HepG2 (cell line): ENCODE measurements around the gene GRIK4. TPM values are rescaled to one million over a fixed set of nuclear protein-coding genes. Genes with fewer than 3 reads are reported as not detected.

Experiments
- ATAC-seq: fragments of 200-7000 bp; cut with Tn5 transposase; 3 replicates; pipeline ENCODE4 v1.9.1; 2020; ENCODE audit warnings: mild to moderate bottlenecking, moderate library complexity
- BruUV-seq: library from RNA; stranded (reverse); fragments of 400-500 nt; replicated peaks from 2 replicates; lab custom pipeline; 2021; lab: Mats Ljungman, UMichigan
- CTCF ChIA-PET: fragments of 300-600 bp; formaldehyde crosslinking; extraction: SDS; loops from one replicate; lab custom pipeline; 2021; ENCODE audit warnings: low total read pairs, inconsistent platforms, low intra/inter-chr PET ratio; lab: Yijun Ruan, JAX
- POLR2A ChIA-PET: fragments of 350-600 bp; sonication (Branson Sonifier 250); formaldehyde crosslinking; loops from one replicate; lab custom pipeline; 2020; ENCODE audit warnings: antibody characterized with exemption, inconsistent platforms; lab: Yijun Ruan, JAX
- DNase-seq: peaks from one replicate; pipeline ENCODE4 v3.0.0-alpha.2; 2015; ENCODE audit warnings: low spot score
- FAIRE-seq: peaks from 3 replicates; lab custom pipeline; 2011; peaks lifted over from hg19 to GRCh38; lab: Jason Lieb, UNC
- H2AFZ ChIP-seq: one replicate; pipeline ENCODE4 v1.6.1; 2011; ENCODE audit warnings: low read length, inconsistent platforms
- H3K27ac ChIP-seq: fragments of 300-600 bp; 3 replicates; pipeline ENCODE4 v1.8.0; 2011; ENCODE audit warnings: mixed run types, mild to moderate bottlenecking, mixed read lengths, low read length, inconsistent platforms; ENCODE audit not compliant: insufficient read depth; ENCODE audit errors: extremely low read length
- H3K27me3 ChIP-seq, 2 experiments: fragments of 200-600 bp in 1 of 2; 2 replicates in 1 of 2; 3 replicates in 1 of 2; pipeline versions ENCODE4 v1.6.0 to v1.8.0; 2011; ENCODE audit warnings: low read length in 2 of 2, mild to moderate bottlenecking in 2 of 2, moderate library complexity in 2 of 2, inconsistent platforms in 1 of 2; ENCODE audit not compliant: insufficient read depth in 2 of 2, control insufficient read depth in 1 of 2
- H3K36me3 ChIP-seq, 2 experiments: fragments of 200-600 bp in 1 of 2; replicated peaks in 1 of 2; 2 replicates in 1 of 2; 3 replicates in 1 of 2; pipeline versions ENCODE4 v1.5.1 to v1.8.0; 2011; ENCODE audit warnings: low read length in 2 of 2, inconsistent platforms in 1 of 2; ENCODE audit not compliant: insufficient read depth in 2 of 2, control insufficient read depth in 1 of 2
- H3K4me1 ChIP-seq: 2 replicates; pipeline ENCODE4 v1.5.1; 2012; ENCODE audit warnings: low read length, inconsistent platforms; ENCODE audit not compliant: insufficient read depth
- H3K4me2 ChIP-seq: 2 replicates; pipeline ENCODE4 v1.6.0; 2011; ENCODE audit warnings: low read depth, low read length, inconsistent platforms
- H3K4me3 ChIP-seq, 3 experiments: fragments of 200-600 bp in 1 of 3; sonication (generic), shearing (Covaris generic) in 1 of 3; replicated peaks in 1 of 3; 2 replicates each; pipeline ENCODE4 v1.5.1; 2011 to 2016; ENCODE audit warnings: low read length in 3 of 3, inconsistent platforms in 2 of 3, low read depth in 2 of 3, mild to moderate bottlenecking in 2 of 3, control low read depth in 1 of 3, mixed read lengths in 1 of 3; ENCODE audit not compliant: insufficient read depth in 1 of 3
- H3K79me2 ChIP-seq: one replicate; pipeline ENCODE4 v1.6.1; 2011; ENCODE audit warnings: low read length, inconsistent platforms; ENCODE audit not compliant: insufficient read depth
- H3K9ac ChIP-seq: 2 replicates; pipeline ENCODE4 v1.6.0; 2011; ENCODE audit warnings: mild to moderate bottlenecking, low read depth, low read length, inconsistent platforms; ENCODE audit not compliant: insufficient read depth
- H3K9me3 ChIP-seq: 2 replicates; pipeline ENCODE4 v1.5.1; 2012; ENCODE audit warnings: mild to moderate bottlenecking, low read length
- H4K20me1 ChIP-seq: 2 replicates; pipeline ENCODE4 v1.6.0; 2011; ENCODE audit warnings: inconsistent platforms, mild to moderate bottlenecking, low read length, moderate library complexity; ENCODE audit not compliant: insufficient read depth
- ARID4A ChIP-seq: sonication (generic); formaldehyde crosslinking; IDR thresholded peaks from 2 replicates; pipeline ENCODE4 v1.5.0; 2020; ENCODE audit warnings: mild to moderate bottlenecking, missing genetic modification reagents, borderline replicate concordance
- CCAR2 ChIP-seq: fragments of 200-400 bp; formaldehyde crosslinking; optimal IDR thresholded peaks from 2 replicates; pipeline ENCODE3; 2018; ENCODE audit warnings: low read depth, mild to moderate bottlenecking, low read length, moderate library complexity
- NAIF1 ChIP-seq: sonication (generic); formaldehyde crosslinking; IDR thresholded peaks from 2 replicates; pipeline ENCODE4 v1.5.0; 2020; ENCODE audit warnings: mild to moderate bottlenecking, missing genetic modification reagents, borderline replicate concordance
- PCBP1 ChIP-seq: fragments of 200-400 bp; formaldehyde crosslinking; IDR thresholded peaks from 2 replicates; pipeline ENCODE4 v1.6.1; 2017; ENCODE audit warnings: mild to moderate bottlenecking, low read depth, low read length, borderline replicate concordance
- RXRB ChIP-seq: IDR thresholded peaks from 2 replicates; pipeline ENCODE4 v1.6.1; 2016; ENCODE audit warnings: borderline replicate concordance, missing genetic modification reagents, missing compliant biosample characterization
- SAP130 ChIP-seq: IDR thresholded peaks from 2 replicates; pipeline ENCODE4 v1.6.1; 2016; ENCODE audit warnings: low read depth
- ZNF160 ChIP-seq: sonication (generic); formaldehyde crosslinking; IDR thresholded peaks from 2 replicates; pipeline ENCODE4 v1.8.0; 2022; ENCODE audit warnings: mild to moderate bottlenecking, inconsistent platforms, missing genetic modification reagents
- ZNF362 ChIP-seq: sonication (generic); formaldehyde crosslinking; IDR thresholded peaks from 2 replicates; pipeline ENCODE4 v1.4.0; 2020; ENCODE audit warnings: missing genetic modification reagents, mild to moderate bottlenecking, borderline replicate concordance
- WGBS: methylation state at CpG from one replicate; pipeline ENCODE4 v1.1.6; 2017; ENCODE audit warnings: low lambda C conversion rate; 5-methylcytosine and 5-hydroxymethylcytosine counted together
- in situ Hi-C: cut with HindIII; loops from 2 replicates; pipeline ENCODE4 v1.10.0; 2017; ENCODE audit warnings: low pct_unique_long_range_greater_than_20kb; ENCODE audit not compliant: extremely low pct_ligation_motif_present
- intact Hi-C: fragments of 100-400 bp; cut with micrococcal nuclease; formaldehyde crosslinking; loops from one replicate; pipeline ENCODE4 v1.10.0; 2022; ENCODE audit not compliant: unreplicated experiment
- polyA plus RNA-seq, 8 experiments: library from polyadenylated mRNA; depleted of rRNA in 3 of 8; stranded (reverse) in 7 of 8; unstranded in 1 of 8; fragments of >200 nt; fragmentation: Illumina TruSeq in 4 of 8; extraction: Trizol in 4 of 8; gene quantifications; 2 replicates each; pipeline versions ENCODE4 v1.2.1 to v1.2.3, GENCODE V29; 2011 to 2016; ENCODE audit warnings: low read depth in 4 of 8, missing spikeins in 1 of 8, mixed read lengths in 1 of 8; ENCODE audit not compliant: insufficient read depth in 1 of 8
- total RNA-seq, 5 experiments: library from RNA; depleted of rRNA; stranded (reverse); fragments of >200 nt; fragmentation: Illumina TruSeq; extraction: Trizol; gene quantifications; 2 replicates each; pipeline ENCODE4 v1.2.3, GENCODE V29; 2016; ENCODE audit warnings: low read depth in 1 of 5
- TF ChIP-seq, protein P1 (sequence below): IDR thresholded peaks from 2 replicates; pipeline ENCODE4 v1.6.1; 2016; ENCODE audit warnings: mild to moderate bottlenecking, missing biosample characterization, missing genetic modification reagents
- TF ChIP-seq, protein P2 (sequence below): sonication (generic); formaldehyde crosslinking; IDR thresholded peaks from 2 replicates; pipeline ENCODE4 v1.5.0; 2020; ENCODE audit warnings: missing genetic modification reagents, mild to moderate bottlenecking, borderline replicate concordance
- TF ChIP-seq, protein P3 (sequence below): IDR thresholded peaks from 2 replicates; pipeline ENCODE4 v1.6.1; 2016; ENCODE audit warnings: low read depth

The GRIK4 gene
- total and polyA plus RNA-seq, 2 of the 13 experiments (the other 11 are each of a cell fraction or from before 2014, with no cell fraction given): 0.04 to 0.07 TPM

GRCh38 chr11:120561286-120561685 is 49.7 kb downstream of the GRIK4 start:
- FAIRE-seq (no peak), DNase-seq (no peak), ATAC-seq (no peak)
- in situ Hi-C loops: no loop called here
- H3K4me1 ChIP-seq: no peaks in the 10 kb centered on the region
- peaks cover 6 to 40% of the 10 kb centered on the region in 2 experiments; a peak in 4 of 5 replicates for H3K27me3 ChIP-seq
- no TSS peak for BruUV-seq
- H2AFZ ChIP-seq: no peak overlapping the region
- no peaks in the 10 kb centered on the region for H3K9me3 ChIP-seq
- H3K4me2 ChIP-seq: no peak overlapping the region
- TF ChIP-seq, protein P1, sequence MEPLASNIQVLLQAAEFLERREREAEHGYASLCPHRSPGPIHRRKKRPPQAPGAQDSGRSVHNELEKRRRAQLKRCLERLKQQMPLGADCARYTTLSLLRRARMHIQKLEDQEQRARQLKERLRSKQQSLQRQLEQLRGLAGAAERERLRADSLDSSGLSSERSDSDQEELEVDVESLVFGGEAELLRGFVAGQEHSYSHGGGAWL (CRISPR knock-in tag): no peak
- TF ChIP-seq ZNF160 (CRISPR knock-in tag) (no peak), ZNF362 (CRISPR knock-in tag) (no peak), NAIF1 (CRISPR knock-in tag) (no peak), ARID4A (CRISPR knock-in tag) (no peak), PCBP1 (no peak), CCAR2 (no peak), SAP130 (CRISPR knock-in tag) (no peak), RXRB (CRISPR knock-in tag) (no peak)
- TF ChIP-seq, protein P2, sequence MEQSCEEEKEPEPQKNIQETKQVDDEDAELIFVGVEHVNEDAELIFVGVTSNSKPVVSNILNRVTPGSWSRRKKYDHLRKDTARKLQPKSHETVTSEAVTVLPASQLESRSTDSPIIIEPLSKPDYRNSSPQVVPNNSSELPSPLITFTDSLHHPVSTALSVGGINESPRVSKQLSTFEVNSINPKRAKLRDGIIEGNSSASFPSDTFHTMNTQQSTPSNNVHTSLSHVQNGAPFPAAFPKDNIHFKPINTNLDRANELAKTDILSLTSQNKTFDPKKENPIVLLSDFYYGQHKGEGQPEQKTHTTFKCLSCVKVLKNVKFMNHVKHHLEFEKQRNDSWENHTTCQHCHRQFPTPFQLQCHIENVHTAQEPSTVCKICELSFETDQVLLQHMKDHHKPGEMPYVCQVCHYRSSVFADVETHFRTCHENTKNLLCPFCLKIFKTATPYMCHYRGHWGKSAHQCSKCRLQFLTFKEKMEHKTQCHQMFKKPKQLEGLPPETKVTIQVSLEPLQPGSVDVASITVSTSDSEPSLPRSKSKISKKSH (CRISPR knock-in tag): no peak
- TF ChIP-seq, protein P3, sequence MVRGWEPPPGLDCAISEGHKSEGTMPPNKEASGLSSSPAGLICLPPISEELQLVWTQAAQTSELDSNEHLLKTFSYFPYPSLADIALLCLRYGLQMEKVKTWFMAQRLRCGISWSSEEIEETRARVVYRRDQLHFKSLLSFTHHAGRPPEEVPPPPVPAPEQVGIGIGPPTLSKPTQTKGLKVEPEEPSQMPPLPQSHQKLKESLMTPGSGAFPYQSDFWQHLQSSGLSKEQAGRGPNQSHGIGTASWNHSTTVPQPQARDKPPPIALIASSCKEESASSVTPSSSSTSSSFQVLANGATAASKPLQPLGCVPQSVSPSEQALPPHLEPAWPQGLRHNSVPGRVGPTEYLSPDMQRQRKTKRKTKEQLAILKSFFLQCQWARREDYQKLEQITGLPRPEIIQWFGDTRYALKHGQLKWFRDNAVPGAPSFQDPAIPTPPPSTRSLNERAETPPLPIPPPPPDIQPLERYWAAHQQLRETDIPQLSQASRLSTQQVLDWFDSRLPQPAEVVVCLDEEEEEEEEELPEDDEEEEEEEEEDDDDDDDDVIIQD (CRISPR knock-in tag): no peak
- intact Hi-C loops: no loop called here
- ChIA-PET POLR2A (no interaction called here), CTCF (no interaction called here)
- no peaks in the 10 kb centered on the region for H3K36me3 ChIP-seq
- no peaks in the 10 kb centered on the region for H4K20me1 ChIP-seq
- no peaks in the 10 kb centered on the region for H3K79me2 ChIP-seq
- H3K4me3 ChIP-seq: no peak overlapping the region
- H3K27ac ChIP-seq: no peak overlapping the region
- H3K9ac ChIP-seq: no peak overlapping the region
- WGBS: 49% methylated on average over 11 of the region's 11 CpGs
